Transverse colon (tissue), 4 donors: ENCODE data around the gene FAM171A2.

Source experiments
- EP300 ChIP-seq: sonication (generic); formaldehyde crosslinking; IDR thresholded peaks from one replicate; pipeline ENCODE4 v1.6.1; 2017; ENCODE audit warnings: antibody characterized with exemption, low read depth
- POLR2A ChIP-seq: fragments of 450-650 bp; IDR thresholded peaks from one replicate; pipeline ENCODE4 v1.6.1; 2016; ENCODE audit warnings: antibody characterized with exemption, mild to moderate bottlenecking, moderate library complexity
- POLR2AphosphoS5 ChIP-seq, 3 donors: sonication (generic); formaldehyde crosslinking; IDR thresholded peaks; one replicate each; pipeline ENCODE4 v1.6.1; 2016; ENCODE audit warnings: antibody characterized with exemption in 3 of 3
- TF ChIP-seq, protein P1 (sequence below), 5 experiments: fragments of 200-600 bp in 3 of 5; fragments of 450-650 bp in 2 of 5; sonication (generic) in 3 of 5; IDR thresholded peaks; 1 replicate in 2 of 5; 2 replicates in 3 of 5; pipeline ENCODE4 v1.5.1; 2016 to 2017; ENCODE audit warnings: antibody characterized with exemption in 5 of 5, inconsistent platforms in 3 of 5, mild to moderate bottlenecking in 2 of 5, moderate library complexity in 1 of 5

DNA sequence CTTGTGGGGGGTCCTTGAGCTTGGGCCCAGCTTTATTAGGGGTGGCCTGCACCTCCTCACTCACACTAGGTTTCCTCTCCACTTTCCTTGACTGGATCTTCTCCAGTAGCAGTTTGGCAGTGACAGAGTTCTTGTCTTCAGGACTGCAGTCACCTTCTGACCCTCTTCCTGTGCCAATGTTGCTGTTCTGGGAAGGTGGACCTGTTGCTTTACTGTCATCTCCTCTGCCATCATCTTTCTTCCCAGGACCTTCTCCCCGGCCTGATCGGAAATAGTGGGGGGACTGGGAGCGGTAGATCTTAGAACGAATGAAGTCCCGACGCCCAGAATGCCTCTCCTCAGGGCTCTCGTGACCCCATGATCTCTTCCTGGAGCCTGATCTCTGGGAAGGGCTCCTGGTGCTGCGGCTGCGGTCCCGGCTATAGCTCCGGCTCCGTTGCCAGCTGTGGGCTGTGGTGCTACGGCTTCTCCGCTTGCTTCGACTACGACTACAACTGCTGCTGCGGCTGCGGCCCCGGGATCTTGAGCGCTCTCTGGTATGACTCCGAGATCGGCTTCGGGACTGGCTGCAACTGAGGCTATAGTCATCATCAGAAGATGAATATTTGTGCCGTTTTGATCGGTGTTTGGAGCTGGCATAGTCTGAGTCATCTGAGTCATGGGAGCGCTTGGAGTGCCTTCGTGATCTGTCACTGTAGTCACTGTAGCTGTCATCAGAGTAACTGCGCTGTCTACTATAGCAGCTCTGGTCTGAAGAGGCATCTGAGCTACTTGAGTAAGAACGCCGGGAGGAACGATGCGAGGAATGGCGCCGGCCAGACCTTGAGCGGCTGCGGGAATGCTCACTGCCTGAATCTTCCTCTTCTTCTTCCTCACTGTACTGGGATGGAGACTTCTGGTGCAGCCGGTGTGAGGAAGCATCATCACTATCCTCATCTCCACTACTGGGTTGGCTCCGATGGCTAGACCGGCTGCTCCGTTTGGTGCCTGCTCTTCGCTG, 35.3 kb upstream of the FAM171A2 start:
- TF ChIP-seq, protein P1, sequence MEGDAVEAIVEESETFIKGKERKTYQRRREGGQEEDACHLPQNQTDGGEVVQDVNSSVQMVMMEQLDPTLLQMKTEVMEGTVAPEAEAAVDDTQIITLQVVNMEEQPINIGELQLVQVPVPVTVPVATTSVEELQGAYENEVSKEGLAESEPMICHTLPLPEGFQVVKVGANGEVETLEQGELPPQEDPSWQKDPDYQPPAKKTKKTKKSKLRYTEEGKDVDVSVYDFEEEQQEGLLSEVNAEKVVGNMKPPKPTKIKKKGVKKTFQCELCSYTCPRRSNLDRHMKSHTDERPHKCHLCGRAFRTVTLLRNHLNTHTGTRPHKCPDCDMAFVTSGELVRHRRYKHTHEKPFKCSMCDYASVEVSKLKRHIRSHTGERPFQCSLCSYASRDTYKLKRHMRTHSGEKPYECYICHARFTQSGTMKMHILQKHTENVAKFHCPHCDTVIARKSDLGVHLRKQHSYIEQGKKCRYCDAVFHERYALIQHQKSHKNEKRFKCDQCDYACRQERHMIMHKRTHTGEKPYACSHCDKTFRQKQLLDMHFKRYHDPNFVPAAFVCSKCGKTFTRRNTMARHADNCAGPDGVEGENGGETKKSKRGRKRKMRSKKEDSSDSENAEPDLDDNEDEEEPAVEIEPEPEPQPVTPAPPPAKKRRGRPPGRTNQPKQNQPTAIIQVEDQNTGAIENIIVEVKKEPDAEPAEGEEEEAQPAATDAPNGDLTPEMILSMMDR (IDR thresholded peaks at IDR 0.05): no peak
- TF ChIP-seq POLR2A: no peak
- no peak for TF ChIP-seq POLR2AphosphoS5 (IDR thresholded peaks at IDR 0.05)
- TF ChIP-seq EP300: no peak
